ENCODE data around the gene SLC27A5. TPM values are rescaled to one million over a fixed set of nuclear protein-coding genes. Genes with fewer than 3 reads are reported as not detected.

SLC27A5 gene, protein sequence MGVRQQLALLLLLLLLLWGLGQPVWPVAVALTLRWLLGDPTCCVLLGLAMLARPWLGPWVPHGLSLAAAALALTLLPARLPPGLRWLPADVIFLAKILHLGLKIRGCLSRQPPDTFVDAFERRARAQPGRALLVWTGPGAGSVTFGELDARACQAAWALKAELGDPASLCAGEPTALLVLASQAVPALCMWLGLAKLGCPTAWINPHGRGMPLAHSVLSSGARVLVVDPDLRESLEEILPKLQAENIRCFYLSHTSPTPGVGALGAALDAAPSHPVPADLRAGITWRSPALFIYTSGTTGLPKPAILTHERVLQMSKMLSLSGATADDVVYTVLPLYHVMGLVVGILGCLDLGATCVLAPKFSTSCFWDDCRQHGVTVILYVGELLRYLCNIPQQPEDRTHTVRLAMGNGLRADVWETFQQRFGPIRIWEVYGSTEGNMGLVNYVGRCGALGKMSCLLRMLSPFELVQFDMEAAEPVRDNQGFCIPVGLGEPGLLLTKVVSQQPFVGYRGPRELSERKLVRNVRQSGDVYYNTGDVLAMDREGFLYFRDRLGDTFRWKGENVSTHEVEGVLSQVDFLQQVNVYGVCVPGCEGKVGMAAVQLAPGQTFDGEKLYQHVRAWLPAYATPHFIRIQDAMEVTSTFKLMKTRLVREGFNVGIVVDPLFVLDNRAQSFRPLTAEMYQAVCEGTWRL
- 10 to 100 TPM in 1 of 4 donors, 1 to 10 TPM in 3; 3.8 to 10.8 (median 4.6) TPM for total RNA-seq

GRCh38 chr19:58511353-58512208 lies at the start of gene SLC27A5:
SLC27A5 (minus strand) TSS chr19:58511992; CDS start chr19:58511955, 37 bp downstream.
- no peak for TF ChIP-seq POLR2AphosphoS5 (IDR thresholded peaks at IDR 0.05)
- no peak for TF ChIP-seq POLR2A (IDR thresholded peaks at IDR 0.05; ENCODE audit: low read depth)
- intact Hi-C loops (cut with DNase I) = no loop called here
- H3K27me3 ChIP-seq = no peaks in the 10 kb centered on the region
- DNase-seq (ENCODE audit: extremely low spot score) = no peak
- WGBS = 90% methylated on average over 9 of the region's 25 CpGs
- no peak within 1 kb of the TSS for H3K4me3 ChIP-seq
- H3K4me1 ChIP-seq = peaks cover 26 to 35% (median 34%) of the 10 kb centered on the region in 4 donors
- H3K27ac ChIP-seq (replicated peaks in 1 of 4) = no peak within 1 kb of the TSS
- peaks cover 6 to 28% (median 18%) of the 10 kb centered on the region in 4 donors for H3K36me3 ChIP-seq
- no peaks in the 10 kb centered on the region for H3K9me3 ChIP-seq

GRCh38 chr19:58560921-58561320 lies 49.1 kb upstream of the SLC27A5 start:
- peaks cover 50 to 64% (median 64%) of the 10 kb centered on the region in 4 donors for H3K4me1 ChIP-seq
- no peak for DNase-seq (ENCODE audit: extremely low spot score)
- no peaks in the 10 kb centered on the region for H3K9me3 ChIP-seq
- no peak overlapping the region for H3K4me3 ChIP-seq
- peaks cover 9 to 15% (median 13%) of the 10 kb centered on the region in 4 donors for H3K36me3 ChIP-seq
- H3K27ac ChIP-seq (replicated peaks in 1 of 4) = no peak overlapping the region
- TF ChIP-seq POLR2A (IDR thresholded peaks at IDR 0.05; ENCODE audit: low read depth) (no peak), EP300 (IDR thresholded peaks at IDR 0.05) (no peak), POLR2AphosphoS5 (IDR thresholded peaks at IDR 0.05) (no peak)
- TF ChIP-seq, protein P1, sequence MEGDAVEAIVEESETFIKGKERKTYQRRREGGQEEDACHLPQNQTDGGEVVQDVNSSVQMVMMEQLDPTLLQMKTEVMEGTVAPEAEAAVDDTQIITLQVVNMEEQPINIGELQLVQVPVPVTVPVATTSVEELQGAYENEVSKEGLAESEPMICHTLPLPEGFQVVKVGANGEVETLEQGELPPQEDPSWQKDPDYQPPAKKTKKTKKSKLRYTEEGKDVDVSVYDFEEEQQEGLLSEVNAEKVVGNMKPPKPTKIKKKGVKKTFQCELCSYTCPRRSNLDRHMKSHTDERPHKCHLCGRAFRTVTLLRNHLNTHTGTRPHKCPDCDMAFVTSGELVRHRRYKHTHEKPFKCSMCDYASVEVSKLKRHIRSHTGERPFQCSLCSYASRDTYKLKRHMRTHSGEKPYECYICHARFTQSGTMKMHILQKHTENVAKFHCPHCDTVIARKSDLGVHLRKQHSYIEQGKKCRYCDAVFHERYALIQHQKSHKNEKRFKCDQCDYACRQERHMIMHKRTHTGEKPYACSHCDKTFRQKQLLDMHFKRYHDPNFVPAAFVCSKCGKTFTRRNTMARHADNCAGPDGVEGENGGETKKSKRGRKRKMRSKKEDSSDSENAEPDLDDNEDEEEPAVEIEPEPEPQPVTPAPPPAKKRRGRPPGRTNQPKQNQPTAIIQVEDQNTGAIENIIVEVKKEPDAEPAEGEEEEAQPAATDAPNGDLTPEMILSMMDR (IDR thresholded peaks at IDR 0.05) = no peak
- peaks cover 0 to 8% (median 0%) of the 10 kb centered on the region in 4 donors for H3K27me3 ChIP-seq
- intact Hi-C loops (cut with DNase I) = no loop called here

DNA sequence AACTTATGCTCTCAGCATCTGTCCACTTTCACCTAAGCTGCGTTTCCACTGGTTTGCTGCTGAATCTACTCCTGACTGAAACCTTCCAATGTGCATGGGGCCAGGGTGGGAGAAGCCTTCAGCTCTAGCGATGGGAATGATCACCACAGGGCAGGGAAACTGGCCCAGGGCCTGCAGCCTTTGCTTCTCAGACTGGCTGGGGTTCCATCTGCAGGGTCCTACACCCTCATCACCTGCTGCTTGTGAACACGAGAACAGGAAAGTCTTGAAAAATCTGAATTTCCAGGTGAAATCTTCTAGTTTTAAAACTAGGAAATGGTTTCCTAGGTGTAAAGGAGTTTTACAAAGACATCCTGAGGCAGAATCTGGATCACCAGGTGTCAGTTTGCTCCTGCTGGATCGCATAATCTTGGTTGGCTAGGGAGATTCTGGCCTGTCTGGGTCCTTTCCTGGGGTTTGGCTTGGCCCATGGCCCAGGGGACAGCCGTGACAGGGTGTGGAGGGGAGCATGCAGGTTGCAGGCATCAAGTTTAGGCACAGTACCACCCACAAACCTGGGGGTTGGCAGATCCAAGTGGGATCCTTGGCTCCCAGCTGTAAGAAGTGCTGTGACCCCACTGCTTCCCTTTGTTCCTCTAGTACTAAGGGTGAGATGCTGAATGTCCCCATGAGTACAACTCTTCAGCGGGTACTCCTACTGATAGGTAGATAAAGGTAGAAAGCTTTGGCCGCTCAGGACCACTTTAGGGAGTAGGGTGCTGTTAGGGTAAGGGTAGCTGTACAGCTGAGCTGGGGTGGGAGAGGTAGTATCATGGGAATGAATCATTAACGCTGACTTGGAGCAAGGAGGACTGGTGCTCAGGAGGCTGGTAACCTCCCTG lies 48.5 kb upstream of the SLC27A5 start:
- TF ChIP-seq, protein P1 (IDR thresholded peaks at IDR 0.05) = no peak
- TF ChIP-seq POLR2AphosphoS5 (IDR thresholded peaks at IDR 0.05) (no peak), EP300 (IDR thresholded peaks at IDR 0.05) (no peak), POLR2A (IDR thresholded peaks at IDR 0.05; ENCODE audit: low read depth) (no peak)
- no peak for DNase-seq (ENCODE audit: extremely low spot score)
- intact Hi-C loops (cut with DNase I) = no loop called here
- peak overlapping the region; percentile 67 to 89 (median 84) for H3K4me3 ChIP-seq
- H3K27ac ChIP-seq (replicated peaks in 1 of 4) = peak overlapping the region; percentile 96 to 100 (median 100)
- peaks cover 12 to 20% (median 16%) of the 10 kb centered on the region in 4 donors for H3K36me3 ChIP-seq
- peaks cover 56 to 71% (median 71%) of the 10 kb centered on the region in 4 donors for H3K4me1 ChIP-seq
- H3K27me3 ChIP-seq = peaks cover 0 to 8% (median 0%) of the 10 kb centered on the region in 4 donors
- no peaks in the 10 kb centered on the region for H3K9me3 ChIP-seq
- 80% methylated on average over 7 of the region's 8 CpGs for WGBS

DNA sequence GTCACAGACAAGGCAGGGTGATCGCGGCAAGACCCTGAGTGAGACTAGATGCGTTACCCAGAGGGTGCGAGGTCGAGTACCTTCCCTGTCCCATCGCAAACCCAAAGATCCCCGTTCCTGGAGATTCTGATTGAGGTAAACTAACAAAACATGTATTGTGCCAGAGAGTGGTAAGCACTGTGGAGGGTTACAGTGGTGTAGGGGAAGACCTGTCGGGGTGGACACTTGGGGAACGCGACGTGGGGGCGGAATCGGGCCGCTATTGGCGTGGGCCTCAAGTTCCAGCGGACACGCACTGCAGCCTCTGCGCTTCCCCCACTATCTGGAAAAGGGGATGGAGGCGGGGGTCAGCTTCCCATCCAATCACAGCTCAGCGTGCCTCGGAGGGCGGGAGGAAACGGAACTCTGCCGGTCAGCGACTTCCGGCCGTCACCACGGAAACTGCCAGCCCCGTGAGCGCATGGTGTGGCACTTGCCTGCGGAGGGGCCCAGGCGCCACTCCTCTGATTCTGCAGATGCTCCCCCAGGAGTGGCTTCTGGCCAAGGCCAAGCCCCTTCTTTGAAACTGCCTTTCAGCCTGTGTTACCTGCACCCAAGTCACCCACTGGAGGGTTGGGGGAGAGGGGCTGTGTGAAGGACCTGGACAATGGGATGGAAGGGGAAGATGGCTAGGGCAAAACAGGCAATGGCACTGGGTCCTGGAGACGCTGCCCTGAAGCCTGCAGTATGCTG lies 47.6 kb upstream of the SLC27A5 start:
- TF ChIP-seq, protein P1 (IDR thresholded peaks at IDR 0.05) = no peak
- no peak for TF ChIP-seq EP300 (IDR thresholded peaks at IDR 0.05)
- TF ChIP-seq POLR2A (IDR thresholded peaks at IDR 0.05; ENCODE audit: low read depth) = peak; percentile 56
- peak; percentile 76 to 92 for TF ChIP-seq POLR2AphosphoS5 (IDR thresholded peaks at IDR 0.05)
- Histone ChIP-seq H3K4me3 (peak overlapping the region; percentile 67 to 89 (median 84)), H3K27ac (replicated peaks in 1 of 4) (peak overlapping the region; percentile 96 to 100 (median 100)), H3K9me3 (no peaks in the 10 kb centered on the region), H3K4me1 (peaks cover 58 to 74% (median 73%) of the 10 kb centered on the region in 4 donors), H3K36me3 (peaks cover 12 to 20% (median 16%) of the 10 kb centered on the region in 4 donors), H3K27me3 (peaks cover 0 to 8% (median 0%) of the 10 kb centered on the region in 4 donors)
- 13% methylated on average over 3 of the region's 33 CpGs for WGBS
- intact Hi-C loops (cut with DNase I) = no loop called here
- DNase-seq (ENCODE audit: extremely low spot score) = peak; percentile 98

Measured in esophagus muscularis mucosa (tissue), 4 donors.